SK-N-SH (cell line): ENCODE data around the gene GALNT6. TPM values are rescaled to one million over a fixed set of nuclear protein-coding genes. Genes with fewer than 3 reads are reported as not detected.

Source experiments
- CTCF ChIA-PET: fragments of 300-600, 350-600 bp; formaldehyde crosslinking; extraction: SDS; loops from one replicate; lab custom pipeline; 2021; lab: Yijun Ruan, JAX
- POLR2A ChIA-PET: fragments of 350-600 bp; sonication (Branson Sonifier 250); formaldehyde crosslinking; extraction: SDS; loops from one replicate; lab custom pipeline; 2020; ENCODE audit warnings: antibody characterized with exemption, inconsistent platforms; lab: Yijun Ruan, JAX
- DNase-seq: peaks from one replicate; pipeline ENCODE4 v3.0.0; 2012
- H2AFZ ChIP-seq: fragments of 200-600 bp; sonication (generic); 2 replicates; pipeline ENCODE4 v1.8.1; 2016; ENCODE audit warnings: antibody characterized with exemption, mild to moderate bottlenecking, low read depth
- H3F3A ChIP-seq: fragments of 200-600 bp; sonication (generic); replicated peaks from 2 replicates; pipeline ENCODE3; 2016; ENCODE audit warnings: antibody characterized with exemption, mild to moderate bottlenecking; ENCODE audit not compliant: insufficient read depth
- H3K27ac ChIP-seq, 2 experiments: fragments of 200-500 bp in 1 of 2; fragments of 200-600 bp in 1 of 2; sonication (Bioruptor generic) in 1 of 2; sonication (generic), shearing (Covaris generic) in 1 of 2; 2 replicates each; pipeline versions ENCODE4 v1.5.1 to v1.6.1; 2014 to 2016; ENCODE audit warnings: low read depth in 2 of 2, inconsistent platforms in 1 of 2, low read length in 1 of 2, mild to moderate bottlenecking in 1 of 2, mixed read lengths in 1 of 2
- H3K27me3 ChIP-seq: fragments of 200-600 bp; sonication (generic), shearing (Covaris generic); 2 replicates; pipeline ENCODE4 v1.6.1; 2016; ENCODE audit warnings: mixed run types; ENCODE audit not compliant: insufficient read depth
- H3K36me3 ChIP-seq, 2 experiments: fragments of 200-500 bp in 1 of 2; fragments of 200-600 bp in 1 of 2; sonication (Bioruptor generic) in 1 of 2; sonication (generic) in 1 of 2; replicated peaks in 1 of 2; 2 replicates each; pipeline versions ENCODE3 to v1.5.1; 2014 to 2016; ENCODE audit warnings: low read length in 1 of 2, mild to moderate bottlenecking in 1 of 2; ENCODE audit not compliant: insufficient read depth in 2 of 2, control insufficient read depth in 1 of 2
- H3K4me1 ChIP-seq, 2 experiments: fragments of 200-500 bp in 1 of 2; fragments of 200-600 bp in 1 of 2; sonication (Bioruptor generic) in 1 of 2; sonication (generic), shearing (Covaris generic) in 1 of 2; 2 replicates each; pipeline versions ENCODE4 v1.5.1 to v1.6.1; 2014 to 2016; ENCODE audit warnings: low read depth in 1 of 2, low read length in 1 of 2, mixed run types in 1 of 2; ENCODE audit not compliant: insufficient read depth in 2 of 2, control insufficient read depth in 1 of 2
- H3K4me2 ChIP-seq: fragments of 200-600 bp; sonication (generic), shearing (Covaris generic); 2 replicates; pipeline ENCODE4 v1.6.1; 2017; ENCODE audit warnings: mixed run types
- H3K4me3 ChIP-seq, 2 experiments: fragments of 200-500 bp in 1 of 2; fragments of 200-600 bp in 1 of 2; sonication (Bioruptor generic) in 1 of 2; sonication (generic), shearing (Covaris generic) in 1 of 2; 2 replicates each; pipeline versions ENCODE4 v1.5.1 to v1.8.1; 2014 to 2016; ENCODE audit warnings: low read depth in 2 of 2, inconsistent platforms in 1 of 2, low read length in 1 of 2, mild to moderate bottlenecking in 1 of 2, mixed read lengths in 1 of 2, moderate library complexity in 1 of 2
- H3K79me2 ChIP-seq: fragments of 200-600 bp; sonication (generic); 2 replicates; pipeline ENCODE4 v1.8.1; 2017; ENCODE audit warnings: mild to moderate bottlenecking; ENCODE audit not compliant: insufficient read depth
- H3K9ac ChIP-seq: fragments of 200-600 bp; sonication (generic); 2 replicates; pipeline ENCODE4 v1.6.1; 2017; ENCODE audit warnings: mixed run types
- H3K9me2 ChIP-seq: fragments of 200-600 bp; sonication (generic); 2 replicates; pipeline ENCODE4 v1.6.1; 2017; ENCODE audit warnings: mixed run types
- H3K9me3 ChIP-seq: fragments of 200-600 bp; sonication (generic); 2 replicates; pipeline ENCODE4 v1.6.1; 2017; ENCODE audit warnings: mixed run types, mild to moderate bottlenecking, moderate library complexity
- H4K20me1 ChIP-seq: fragments of 200-600 bp; sonication (generic); 2 replicates; pipeline ENCODE4 v1.6.1; 2017; ENCODE audit warnings: mild to moderate bottlenecking, mixed run types; ENCODE audit not compliant: insufficient read depth
- CHD2 ChIP-seq: fragments of 150-350 bp; IDR thresholded peaks from 2 replicates; pipeline ENCODE4 v1.6.1; 2018; ENCODE audit warnings: low read length; ENCODE audit not compliant: partially characterized antibody
- EP300 ChIP-seq, 2 experiments: IDR thresholded peaks; 2 replicates each; pipeline versions ENCODE4 v1.4.0 to v1.6.1; 2012; ENCODE audit warnings: borderline replicate concordance in 1 of 2, low read depth in 1 of 2, low read length in 1 of 2
- FOSL2 ChIP-seq: IDR thresholded peaks from 2 replicates; pipeline ENCODE4 v1.4.0; 2012; ENCODE audit warnings: low read depth, mild to moderate bottlenecking, moderate library complexity, borderline replicate concordance
- FOXJ3 ChIP-seq: sonication (generic); formaldehyde crosslinking; IDR thresholded peaks from 2 replicates; pipeline ENCODE4 v1.5.1; 2020; ENCODE audit warnings: mild to moderate bottlenecking, missing genetic modification reagents
- FOXM1 ChIP-seq: IDR thresholded peaks from 2 replicates; pipeline ENCODE4 v1.4.0; 2012; ENCODE audit warnings: low read depth, mild to moderate bottlenecking
- GATA2 ChIP-seq: sonication (generic); formaldehyde crosslinking; IDR thresholded peaks from 2 replicates; pipeline ENCODE4 v1.5.0; 2020; ENCODE audit warnings: mild to moderate bottlenecking, missing genetic modification reagents
- JUND ChIP-seq: IDR thresholded peaks from 2 replicates; pipeline ENCODE4 v1.4.0; 2012
- MEF2A ChIP-seq: IDR thresholded peaks from 2 replicates; pipeline ENCODE4 v1.4.0; 2012; ENCODE audit warnings: low read depth, borderline replicate concordance
- NRF1 ChIP-seq: IDR thresholded peaks from 2 replicates; pipeline ENCODE4 v1.6.1; 2012; ENCODE audit warnings: low read depth, mild to moderate bottlenecking, low read length
- POLR2AphosphoS5 ChIP-seq: IDR thresholded peaks from 2 replicates; pipeline ENCODE4 v1.6.1; 2012; ENCODE audit warnings: low read depth, low read length
- RAD21 ChIP-seq: IDR thresholded peaks from 2 replicates; pipeline ENCODE4 v1.6.1; 2012; ENCODE audit warnings: mild to moderate bottlenecking, low read length
- RXRA ChIP-seq: IDR thresholded peaks from 2 replicates; pipeline ENCODE4 v1.4.0; 2012; ENCODE audit warnings: low read depth, mild to moderate bottlenecking, borderline replicate concordance
- TAF1 ChIP-seq: IDR thresholded peaks from 2 replicates; pipeline ENCODE4 v1.6.1; 2012; ENCODE audit warnings: low read depth, mild to moderate bottlenecking, low read length, moderate library complexity, borderline replicate concordance
- TEAD4 ChIP-seq: IDR thresholded peaks from 2 replicates; pipeline ENCODE4 v1.4.0; 2012; ENCODE audit warnings: mild to moderate bottlenecking, borderline replicate concordance; ENCODE audit not compliant: insufficient read depth
- YY1 ChIP-seq: IDR thresholded peaks from 2 replicates; pipeline ENCODE4 v1.4.0; 2012; ENCODE audit warnings: low read depth, mild to moderate bottlenecking
- WGBS: methylation state at CpG from one replicate; pipeline ENCODE4 v1.1.6; 2017; ENCODE audit warnings: low lambda C conversion rate; 5-methylcytosine and 5-hydroxymethylcytosine counted together
- polyA plus RNA-seq, 3 experiments: library from polyadenylated mRNA; depleted of rRNA; stranded (reverse); fragments of >200 nt; gene quantifications; 2 replicates each; pipeline ENCODE4 v1.2.3, GENCODE V29; 2012
- TF ChIP-seq, protein P1 (sequence below): fragments of 150-350 bp; IDR thresholded peaks from 2 replicates; pipeline ENCODE4 v1.6.1; 2017; ENCODE audit warnings: antibody characterized with exemption, low read length, low read depth, borderline replicate concordance
- TF ChIP-seq, protein P2 (sequence below): IDR thresholded peaks from 2 replicates; pipeline ENCODE4 v1.4.0; 2012; ENCODE audit warnings: low read depth, borderline replicate concordance
- TF ChIP-seq, protein P3 (sequence below): IDR thresholded peaks from 2 replicates; pipeline ENCODE4 v1.4.0; 2012; ENCODE audit warnings: low read depth, borderline replicate concordance
- TF ChIP-seq, protein P4 (sequence below): fragments of 150-350 bp; IDR thresholded peaks from 2 replicates; pipeline ENCODE4 v1.6.1; 2016; ENCODE audit warnings: mild to moderate bottlenecking, low read depth, low read length
- TF ChIP-seq, protein P5 (sequence below): IDR thresholded peaks from 2 replicates; pipeline ENCODE4 v1.4.0; 2012; ENCODE audit warnings: low read depth

The GALNT6 gene
- polyA plus RNA-seq, 1 of the 3 experiments (the other 2 are of a cell fraction) = 0.74 TPM

DNA sequence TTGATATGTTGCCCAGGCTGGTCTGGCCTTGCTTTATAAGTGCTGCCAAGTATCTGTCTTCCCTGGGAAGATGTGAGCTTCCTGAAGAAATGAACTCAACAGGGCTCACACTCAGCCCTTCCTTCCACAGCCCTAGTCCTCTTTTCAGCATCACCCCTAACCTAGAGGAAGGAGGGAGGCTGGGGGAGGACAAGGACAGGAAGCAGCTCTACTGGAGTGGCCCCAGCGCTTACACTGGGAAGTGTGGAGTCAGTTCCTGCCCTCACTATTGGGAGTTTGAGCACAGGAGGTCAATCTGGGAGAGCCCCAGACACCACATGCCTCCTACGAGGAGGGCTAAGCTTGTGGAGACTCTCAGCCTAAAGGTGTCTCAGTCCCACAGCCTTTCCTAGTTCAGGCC, 16.8 kb downstream of the GALNT6 start:
- WGBS = 85% methylated on average over 2 of the region's 2 CpGs
- H3K4me2 ChIP-seq = no peak overlapping the region
- TF ChIP-seq RAD21 (no peak), GATA2 (CRISPR knock-in tag) (no peak), FOXM1 (no peak), RXRA (no peak), YY1 (no peak), JUND (no peak), FOXJ3 (CRISPR knock-in tag) (no peak), POLR2AphosphoS5 (no peak), FOSL2 (no peak), MEF2A (no peak), TEAD4 (no peak), CHD2 (no peak), NRF1 (no peak), TAF1 (no peak), EP300 (IDR thresholded peaks at IDR 0.05; ENCODE audit: borderline replicate concordance in 1 of 2, low read depth in 1 of 2, low read length in 1 of 2) (no peak)
- TF ChIP-seq, protein P1, sequence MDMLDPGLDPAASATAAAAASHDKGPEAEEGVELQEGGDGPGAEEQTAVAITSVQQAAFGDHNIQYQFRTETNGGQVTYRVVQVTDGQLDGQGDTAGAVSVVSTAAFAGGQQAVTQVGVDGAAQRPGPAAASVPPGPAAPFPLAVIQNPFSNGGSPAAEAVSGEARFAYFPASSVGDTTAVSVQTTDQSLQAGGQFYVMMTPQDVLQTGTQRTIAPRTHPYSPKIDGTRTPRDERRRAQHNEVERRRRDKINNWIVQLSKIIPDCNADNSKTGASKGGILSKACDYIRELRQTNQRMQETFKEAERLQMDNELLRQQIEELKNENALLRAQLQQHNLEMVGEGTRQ = no peak
- TF ChIP-seq, protein P2, sequence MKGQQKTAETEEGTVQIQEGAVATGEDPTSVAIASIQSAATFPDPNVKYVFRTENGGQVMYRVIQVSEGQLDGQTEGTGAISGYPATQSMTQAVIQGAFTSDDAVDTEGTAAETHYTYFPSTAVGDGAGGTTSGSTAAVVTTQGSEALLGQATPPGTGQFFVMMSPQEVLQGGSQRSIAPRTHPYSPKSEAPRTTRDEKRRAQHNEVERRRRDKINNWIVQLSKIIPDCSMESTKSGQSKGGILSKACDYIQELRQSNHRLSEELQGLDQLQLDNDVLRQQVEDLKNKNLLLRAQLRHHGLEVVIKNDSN = no peak
- TF ChIP-seq, protein P3, sequence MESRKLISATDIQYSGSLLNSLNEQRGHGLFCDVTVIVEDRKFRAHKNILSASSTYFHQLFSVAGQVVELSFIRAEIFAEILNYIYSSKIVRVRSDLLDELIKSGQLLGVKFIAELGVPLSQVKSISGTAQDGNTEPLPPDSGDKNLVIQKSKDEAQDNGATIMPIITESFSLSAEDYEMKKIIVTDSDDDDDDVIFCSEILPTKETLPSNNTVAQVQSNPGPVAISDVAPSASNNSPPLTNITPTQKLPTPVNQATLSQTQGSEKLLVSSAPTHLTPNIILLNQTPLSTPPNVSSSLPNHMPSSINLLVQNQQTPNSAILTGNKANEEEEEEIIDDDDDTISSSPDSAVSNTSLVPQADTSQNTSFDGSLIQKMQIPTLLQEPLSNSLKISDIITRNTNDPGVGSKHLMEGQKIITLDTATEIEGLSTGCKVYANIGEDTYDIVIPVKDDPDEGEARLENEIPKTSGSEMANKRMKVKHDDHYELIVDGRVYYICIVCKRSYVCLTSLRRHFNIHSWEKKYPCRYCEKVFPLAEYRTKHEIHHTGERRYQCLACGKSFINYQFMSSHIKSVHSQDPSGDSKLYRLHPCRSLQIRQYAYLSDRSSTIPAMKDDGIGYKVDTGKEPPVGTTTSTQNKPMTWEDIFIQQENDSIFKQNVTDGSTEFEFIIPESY = no peak
- TF ChIP-seq, protein P4, sequence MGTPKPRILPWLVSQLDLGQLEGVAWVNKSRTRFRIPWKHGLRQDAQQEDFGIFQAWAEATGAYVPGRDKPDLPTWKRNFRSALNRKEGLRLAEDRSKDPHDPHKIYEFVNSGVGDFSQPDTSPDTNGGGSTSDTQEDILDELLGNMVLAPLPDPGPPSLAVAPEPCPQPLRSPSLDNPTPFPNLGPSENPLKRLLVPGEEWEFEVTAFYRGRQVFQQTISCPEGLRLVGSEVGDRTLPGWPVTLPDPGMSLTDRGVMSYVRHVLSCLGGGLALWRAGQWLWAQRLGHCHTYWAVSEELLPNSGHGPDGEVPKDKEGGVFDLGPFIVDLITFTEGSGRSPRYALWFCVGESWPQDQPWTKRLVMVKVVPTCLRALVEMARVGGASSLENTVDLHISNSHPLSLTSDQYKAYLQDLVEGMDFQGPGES = no peak
- TF ChIP-seq, protein P5, sequence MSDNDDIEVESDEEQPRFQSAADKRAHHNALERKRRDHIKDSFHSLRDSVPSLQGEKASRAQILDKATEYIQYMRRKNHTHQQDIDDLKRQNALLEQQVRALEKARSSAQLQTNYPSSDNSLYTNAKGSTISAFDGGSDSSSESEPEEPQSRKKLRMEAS = no peak
- H3K27ac ChIP-seq = peak overlapping the region in 1 of 2 experiments; percentile 7; a peak in 2 of 4 replicates
- H3K4me3 ChIP-seq = no peak overlapping the region
- no peaks in the 10 kb centered on the region for H4K20me1 ChIP-seq
- no peaks in the 10 kb centered on the region for H3K79me2 ChIP-seq
- no peak overlapping the region for H3K9ac ChIP-seq
- H3K9me2 ChIP-seq = no peaks in the 10 kb centered on the region
- no peak for DNase-seq
- POLR2A ChIA-PET = no interaction called here
- CTCF ChIA-PET = interaction anchor here (1.6 kb wide), 2 partner anchors 12 to 47 kb away, joined by 3 to 7 read pairs; no protein-coding TSS in a partner anchor
- no peak overlapping the region; the same call in 1 of the 2 replicates for H2AFZ ChIP-seq
- H3K27me3 ChIP-seq = no peaks in the 10 kb centered on the region
- H3K4me1 ChIP-seq = peaks cover 8 to 27% of the 10 kb centered on the region in 2 experiments; a peak in 3 of 4 replicates
- peaks cover 16% of the 10 kb centered on the region for H3F3A ChIP-seq
- H3K9me3 ChIP-seq = no peaks in the 10 kb centered on the region
- H3K36me3 ChIP-seq = no peaks in the 10 kb centered on the region
